Measurements from ENCODE around the gene MAP6.

The MAP6 gene

DNA sequence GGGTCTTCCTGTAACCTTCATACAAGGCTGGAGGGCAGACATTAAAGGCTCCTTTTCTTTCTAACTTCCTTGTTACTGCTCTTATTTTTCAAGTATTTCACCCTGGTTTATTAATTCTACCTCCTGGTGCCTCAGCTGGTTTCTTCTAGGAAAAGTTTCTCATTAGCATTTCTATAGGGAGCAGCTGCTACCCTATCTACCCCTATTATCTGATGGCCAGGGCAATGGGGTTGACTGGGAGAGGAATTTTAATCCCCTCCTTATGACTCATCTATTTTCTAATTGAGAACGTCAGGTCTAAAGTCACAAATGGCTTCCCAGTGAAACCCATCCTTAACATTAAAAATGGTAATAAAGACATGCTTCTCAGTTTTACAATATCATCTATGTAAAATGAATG lies 5.0 kb downstream of the MAP6 start:
- H3K4me3 ChIP-seq (ENCODE audit: low read length), result no peak overlapping the region
- H3K9ac ChIP-seq (ENCODE audit: low read length), result no peak overlapping the region
- peaks cover 7% of the 10 kb centered on the region for H3K4me1 ChIP-seq (ENCODE audit: control insufficient read depth, insufficient read depth, low read length)
- peaks cover 50% of the 10 kb centered on the region for H3K27me3 ChIP-seq (ENCODE audit: control insufficient read depth, insufficient read depth, low read length)
- H3K36me3 ChIP-seq (ENCODE audit: control insufficient read depth, insufficient read depth, low read length), result no peaks in the 10 kb centered on the region
- H3K9me3 ChIP-seq (ENCODE audit: control insufficient read depth, low read length), result no peaks in the 10 kb centered on the region

DNA sequence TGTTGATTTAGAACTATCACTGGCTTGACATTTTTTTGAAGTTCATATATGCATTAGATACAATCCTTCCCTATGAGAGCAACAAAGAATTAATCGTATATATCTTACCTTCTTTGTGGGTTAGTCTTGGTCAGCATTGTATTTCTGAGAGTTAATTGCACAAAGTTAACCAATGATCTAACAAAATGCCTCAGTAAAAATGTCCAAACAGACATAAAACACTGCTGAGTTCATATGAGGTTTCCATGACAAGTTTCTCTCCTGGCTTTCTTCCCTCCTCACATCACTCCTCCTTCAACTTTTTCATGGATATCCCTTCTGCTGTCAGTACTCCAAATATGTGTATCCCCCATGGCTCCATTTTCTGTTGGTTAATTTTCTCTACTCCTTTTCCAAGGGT lies 9.0 kb downstream of the MAP6 start:
- peaks cover 13% of the 10 kb centered on the region for H3K27me3 ChIP-seq (ENCODE audit: control insufficient read depth, insufficient read depth, low read length)
- no peaks in the 10 kb centered on the region for H3K9me3 ChIP-seq (ENCODE audit: control insufficient read depth, low read length)
- no peak overlapping the region for H3K4me3 ChIP-seq (ENCODE audit: low read length)
- no peaks in the 10 kb centered on the region for H3K4me1 ChIP-seq (ENCODE audit: control insufficient read depth, insufficient read depth, low read length)
- no peaks in the 10 kb centered on the region for H3K36me3 ChIP-seq (ENCODE audit: control insufficient read depth, insufficient read depth, low read length)
- H3K9ac ChIP-seq (ENCODE audit: low read length), result no peak overlapping the region

DNA sequence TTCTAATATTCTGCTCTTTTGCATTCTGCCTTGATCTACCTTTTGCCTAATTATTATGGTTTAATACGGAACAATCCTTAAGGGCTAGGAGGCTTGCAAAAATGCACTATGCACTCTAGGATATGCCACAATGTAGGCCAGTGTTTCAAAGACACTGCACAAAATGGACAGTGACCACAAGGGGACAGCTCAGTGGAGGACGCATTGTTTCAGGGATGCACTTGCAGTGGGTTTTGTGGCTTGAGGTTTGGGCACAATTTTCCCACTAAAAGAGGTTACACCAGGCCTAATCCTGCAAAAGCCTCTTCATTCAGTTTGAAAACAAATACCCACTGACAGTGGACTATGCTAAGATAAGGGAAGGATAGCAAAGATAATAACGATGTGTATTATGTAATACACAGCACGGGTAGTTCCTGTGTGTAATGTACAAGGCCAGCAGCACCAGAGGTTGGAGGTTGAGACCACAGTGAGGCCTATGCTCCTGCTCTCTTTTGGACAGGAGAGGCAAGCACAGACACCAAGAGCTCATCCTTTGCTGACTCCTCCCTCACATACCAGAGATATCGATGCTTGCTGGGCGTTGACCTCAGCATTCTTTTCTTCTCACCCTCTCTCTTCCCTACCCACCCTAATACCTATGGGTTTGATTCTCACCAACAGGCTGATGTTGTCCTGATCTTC lies 12.7 kb downstream of the MAP6 start:
- no peaks in the 10 kb centered on the region for H3K27me3 ChIP-seq (ENCODE audit: control insufficient read depth, insufficient read depth, low read length)
- peaks cover 11% of the 10 kb centered on the region for H3K4me1 ChIP-seq (ENCODE audit: control insufficient read depth, insufficient read depth, low read length)
- no peaks in the 10 kb centered on the region for H3K9me3 ChIP-seq (ENCODE audit: control insufficient read depth, low read length)
- H3K4me3 ChIP-seq (ENCODE audit: low read length), result no peak overlapping the region
- no peak overlapping the region for H3K9ac ChIP-seq (ENCODE audit: low read length)
- no peaks in the 10 kb centered on the region for H3K36me3 ChIP-seq (ENCODE audit: control insufficient read depth, insufficient read depth, low read length)

DNA sequence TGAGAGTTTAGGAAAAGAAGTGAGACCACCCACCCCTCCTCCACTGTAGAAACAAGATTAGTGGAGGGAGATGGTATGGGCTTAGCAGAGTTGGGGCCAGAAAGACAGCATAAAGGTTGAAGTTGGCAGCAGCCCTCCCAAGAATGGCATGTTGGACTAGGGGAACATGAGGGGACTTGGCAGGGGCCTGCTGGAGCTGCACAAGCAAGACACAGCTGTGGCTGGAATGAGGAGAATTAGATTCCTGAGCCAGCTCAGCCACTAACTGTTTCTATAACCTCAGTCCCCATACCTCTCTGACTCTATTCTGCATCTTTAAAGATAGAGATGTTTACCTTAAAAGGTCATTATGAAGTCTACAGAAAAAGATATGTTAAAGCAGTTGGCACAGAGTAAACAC lies 13.2 kb downstream of the MAP6 start:
- no peaks in the 10 kb centered on the region for H3K36me3 ChIP-seq (ENCODE audit: control insufficient read depth, insufficient read depth, low read length)
- no peaks in the 10 kb centered on the region for H3K9me3 ChIP-seq (ENCODE audit: control insufficient read depth, low read length)
- H3K4me3 ChIP-seq (ENCODE audit: low read length), result no peak overlapping the region

DNA sequence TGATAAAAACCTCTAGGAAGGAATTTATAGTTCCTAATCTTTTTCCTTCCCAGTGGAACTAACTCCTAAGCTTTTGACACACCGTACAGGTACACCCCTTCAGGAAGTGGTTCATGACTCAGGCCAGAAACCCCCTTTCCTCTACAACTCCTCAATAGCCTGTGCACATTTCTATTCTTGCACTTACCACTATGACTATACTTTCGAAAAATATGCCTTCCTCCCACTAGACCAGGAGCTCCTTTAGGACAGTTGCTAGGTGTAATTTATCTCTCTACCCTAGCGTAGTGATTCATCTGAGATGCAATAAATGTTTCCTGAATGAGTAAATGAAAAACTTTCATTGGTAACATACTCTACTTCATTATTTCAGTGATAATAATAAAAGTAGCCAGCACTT lies 14.5 kb downstream of the MAP6 start:
- no peak overlapping the region for H3K4me3 ChIP-seq (ENCODE audit: low read length)
- no peaks in the 10 kb centered on the region for H3K36me3 ChIP-seq (ENCODE audit: control insufficient read depth, insufficient read depth, low read length)
- no peak overlapping the region for H3K9ac ChIP-seq (ENCODE audit: low read length)
- peaks cover 11% of the 10 kb centered on the region for H3K4me1 ChIP-seq (ENCODE audit: control insufficient read depth, insufficient read depth, low read length)
- H3K9me3 ChIP-seq (ENCODE audit: control insufficient read depth, low read length), result no peaks in the 10 kb centered on the region
- no peaks in the 10 kb centered on the region for H3K27me3 ChIP-seq (ENCODE audit: control insufficient read depth, insufficient read depth, low read length)

More for the DNA sequence above, 13.2 kb downstream of the MAP6 start:
- no peaks in the 10 kb centered on the region for H3K27me3 ChIP-seq (ENCODE audit: control insufficient read depth, insufficient read depth, low read length)
- H3K9ac ChIP-seq (ENCODE audit: low read length), result no peak overlapping the region
- peaks cover 11% of the 10 kb centered on the region for H3K4me1 ChIP-seq (ENCODE audit: control insufficient read depth, insufficient read depth, low read length)

DNA sequence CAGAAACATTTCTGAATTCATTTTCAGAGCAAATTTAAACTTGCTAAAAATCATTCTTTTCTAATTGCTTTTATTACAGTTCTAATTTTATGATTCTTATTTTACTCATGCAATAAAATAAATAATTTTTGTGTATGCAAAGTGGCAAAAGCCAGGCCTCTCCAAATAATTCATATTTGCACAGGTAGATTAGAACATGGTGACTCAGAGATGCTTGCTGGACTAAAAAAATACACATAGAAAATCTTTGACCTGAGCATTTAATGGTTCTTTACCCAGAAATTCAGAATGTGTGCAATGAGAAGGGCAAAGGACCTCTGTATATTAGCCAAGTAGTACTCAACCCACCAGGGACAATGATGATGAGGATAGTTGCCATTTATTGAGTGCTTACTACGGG lies 15.3 kb downstream of the MAP6 start:
- Histone ChIP-seq H3K4me3 (ENCODE audit: low read length) (no peak overlapping the region), H3K36me3 (ENCODE audit: control insufficient read depth, insufficient read depth, low read length) (no peaks in the 10 kb centered on the region), H3K4me1 (ENCODE audit: control insufficient read depth, insufficient read depth, low read length) (peaks cover 11% of the 10 kb centered on the region), H3K27me3 (ENCODE audit: control insufficient read depth, insufficient read depth, low read length) (no peaks in the 10 kb centered on the region), H3K9me3 (ENCODE audit: control insufficient read depth, low read length) (no peaks in the 10 kb centered on the region), H3K9ac (ENCODE audit: low read length) (no peak overlapping the region)

DNA sequence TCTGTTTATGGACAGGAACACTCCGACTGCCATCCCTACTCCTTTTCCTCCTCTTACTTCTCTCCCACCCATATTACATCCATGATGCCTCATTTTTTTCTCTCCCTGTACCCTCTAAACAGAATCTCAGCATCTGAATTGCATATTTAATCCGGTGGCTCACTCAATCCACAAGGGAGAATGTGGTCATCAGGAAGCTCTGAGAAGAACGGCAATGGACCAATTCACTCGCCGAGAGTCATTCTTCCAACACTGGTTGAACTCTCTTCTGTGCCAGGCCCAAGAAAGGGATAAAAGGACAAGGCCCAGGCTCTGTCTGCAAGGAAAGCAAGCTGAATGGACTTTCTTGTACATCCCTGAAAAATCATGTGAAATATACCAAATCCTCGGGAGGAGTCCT lies 15.9 kb downstream of the MAP6 start:
- Histone ChIP-seq H3K9me3 (ENCODE audit: control insufficient read depth, low read length) (no peaks in the 10 kb centered on the region), H3K27me3 (ENCODE audit: control insufficient read depth, insufficient read depth, low read length) (no peaks in the 10 kb centered on the region), H3K36me3 (ENCODE audit: control insufficient read depth, insufficient read depth, low read length) (no peaks in the 10 kb centered on the region), H3K4me3 (ENCODE audit: low read length) (no peak overlapping the region), H3K9ac (ENCODE audit: low read length) (no peak overlapping the region), H3K4me1 (ENCODE audit: control insufficient read depth, insufficient read depth, low read length) (peaks cover 11% of the 10 kb centered on the region)

DNA sequence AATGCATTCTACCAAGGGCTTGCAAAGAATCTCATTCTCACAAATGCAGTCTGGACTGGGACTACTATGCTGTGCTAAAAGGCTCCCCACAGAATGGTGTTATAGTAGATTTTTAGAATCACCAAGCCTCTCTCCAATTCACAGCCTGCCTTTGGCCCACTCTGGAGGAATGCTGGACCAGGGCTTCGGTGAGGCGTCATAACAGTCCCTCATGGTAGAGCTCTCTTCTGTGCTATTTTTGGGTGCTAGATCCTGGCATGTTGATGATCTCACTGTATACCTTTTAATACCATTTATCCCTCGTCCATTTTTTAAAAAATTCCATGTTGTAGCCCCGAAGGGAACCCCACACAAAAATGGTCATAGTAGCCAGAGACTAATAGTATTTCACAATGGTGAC lies 17.6 kb downstream of the MAP6 start:
- no peak overlapping the region for H3K4me3 ChIP-seq (ENCODE audit: low read length)
- no peak overlapping the region for H3K9ac ChIP-seq (ENCODE audit: low read length)
- H3K4me1 ChIP-seq (ENCODE audit: control insufficient read depth, insufficient read depth, low read length), result peaks cover 11% of the 10 kb centered on the region
- H3K9me3 ChIP-seq (ENCODE audit: control insufficient read depth, low read length), result no peaks in the 10 kb centered on the region
- H3K36me3 ChIP-seq (ENCODE audit: control insufficient read depth, insufficient read depth, low read length), result no peaks in the 10 kb centered on the region
- no peaks in the 10 kb centered on the region for H3K27me3 ChIP-seq (ENCODE audit: control insufficient read depth, insufficient read depth, low read length)

DNA sequence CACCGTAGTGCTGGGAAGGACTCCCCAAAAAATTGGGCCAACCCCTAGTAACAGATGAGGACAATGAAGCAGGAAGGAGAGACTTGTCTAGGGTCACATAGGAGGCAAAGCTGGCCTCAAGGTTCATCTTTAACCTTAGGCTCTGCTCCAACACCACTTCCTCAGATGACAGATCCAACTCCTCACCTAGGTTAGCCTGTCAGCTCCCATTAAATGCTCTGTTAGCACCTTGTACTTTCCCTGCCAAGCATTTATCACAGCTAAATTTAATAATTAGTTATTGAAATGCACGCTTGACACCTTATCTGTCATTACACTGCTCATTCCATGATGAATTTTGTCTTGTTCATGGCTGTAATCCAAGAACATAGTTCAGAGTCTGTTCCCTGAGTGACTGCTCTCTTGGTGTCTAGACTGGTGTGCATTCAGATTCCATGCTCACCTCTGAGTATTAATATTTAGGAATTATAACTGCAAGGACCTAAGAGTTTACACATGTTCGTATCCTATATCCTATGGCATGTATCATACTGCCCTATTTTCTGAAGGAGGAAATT lies 18.6 kb downstream of the MAP6 start:
- Histone ChIP-seq H3K27me3 (ENCODE audit: control insufficient read depth, insufficient read depth, low read length) (no peaks in the 10 kb centered on the region), H3K4me3 (ENCODE audit: low read length) (no peak overlapping the region), H3K9me3 (ENCODE audit: control insufficient read depth, low read length) (no peaks in the 10 kb centered on the region), H3K36me3 (ENCODE audit: control insufficient read depth, insufficient read depth, low read length) (no peaks in the 10 kb centered on the region), H3K4me1 (ENCODE audit: control insufficient read depth, insufficient read depth, low read length) (peaks cover 11% of the 10 kb centered on the region), H3K9ac (ENCODE audit: low read length) (no peak overlapping the region)

DNA sequence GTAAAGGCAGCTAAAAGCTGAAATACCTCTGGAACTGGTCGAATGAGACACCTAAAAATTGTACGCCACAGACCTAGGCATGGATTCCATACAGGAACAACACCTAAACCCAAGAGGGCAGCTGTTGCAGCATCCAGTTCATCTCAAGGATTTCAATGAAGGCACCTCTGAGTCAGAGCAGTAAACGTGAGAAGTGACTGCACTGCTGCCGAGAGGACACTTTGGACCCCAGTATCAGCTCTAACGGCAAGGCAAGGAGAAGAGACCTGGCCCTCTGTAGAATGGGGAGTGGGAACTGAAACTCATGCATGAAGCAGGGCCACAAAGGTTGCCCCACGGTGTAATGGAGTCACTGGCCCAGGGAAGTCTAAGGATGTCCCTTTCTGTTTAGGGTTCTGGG lies 23.9 kb downstream of the MAP6 start:
- Histone ChIP-seq H3K27me3 (ENCODE audit: control insufficient read depth, insufficient read depth, low read length) (no peaks in the 10 kb centered on the region), H3K36me3 (ENCODE audit: control insufficient read depth, insufficient read depth, low read length) (no peaks in the 10 kb centered on the region), H3K9ac (ENCODE audit: low read length) (no peak overlapping the region), H3K4me3 (ENCODE audit: low read length) (no peak overlapping the region), H3K9me3 (ENCODE audit: control insufficient read depth, low read length) (no peaks in the 10 kb centered on the region), H3K4me1 (ENCODE audit: control insufficient read depth, insufficient read depth, low read length) (peaks cover 2% of the 10 kb centered on the region)

DNA sequence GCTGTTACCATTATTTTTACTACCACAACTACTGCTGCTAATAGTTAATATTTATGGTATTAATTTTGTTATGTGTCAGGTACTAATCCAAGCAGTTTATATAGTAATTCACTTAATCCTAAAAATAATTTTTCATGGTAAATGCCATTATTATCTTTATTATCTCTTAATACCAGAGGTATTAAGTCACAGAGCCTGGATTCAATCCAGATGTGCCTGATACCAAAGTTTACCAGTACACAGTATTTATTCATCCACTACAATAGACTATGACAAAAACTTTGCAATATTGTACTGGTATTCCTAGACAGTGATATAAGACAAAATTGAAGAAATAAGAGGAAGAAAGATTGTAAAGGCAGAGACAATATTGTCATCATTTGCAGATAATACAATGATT lies 24.5 kb downstream of the MAP6 start:
- peaks cover 8% of the 10 kb centered on the region for H3K4me1 ChIP-seq (ENCODE audit: control insufficient read depth, insufficient read depth, low read length)
- no peak overlapping the region for H3K4me3 ChIP-seq (ENCODE audit: low read length)
- H3K27me3 ChIP-seq (ENCODE audit: control insufficient read depth, insufficient read depth, low read length), result no peaks in the 10 kb centered on the region
- no peaks in the 10 kb centered on the region for H3K9me3 ChIP-seq (ENCODE audit: control insufficient read depth, low read length)
- no peaks in the 10 kb centered on the region for H3K36me3 ChIP-seq (ENCODE audit: control insufficient read depth, insufficient read depth, low read length)
- no peak overlapping the region for H3K9ac ChIP-seq (ENCODE audit: low read length)

DNA sequence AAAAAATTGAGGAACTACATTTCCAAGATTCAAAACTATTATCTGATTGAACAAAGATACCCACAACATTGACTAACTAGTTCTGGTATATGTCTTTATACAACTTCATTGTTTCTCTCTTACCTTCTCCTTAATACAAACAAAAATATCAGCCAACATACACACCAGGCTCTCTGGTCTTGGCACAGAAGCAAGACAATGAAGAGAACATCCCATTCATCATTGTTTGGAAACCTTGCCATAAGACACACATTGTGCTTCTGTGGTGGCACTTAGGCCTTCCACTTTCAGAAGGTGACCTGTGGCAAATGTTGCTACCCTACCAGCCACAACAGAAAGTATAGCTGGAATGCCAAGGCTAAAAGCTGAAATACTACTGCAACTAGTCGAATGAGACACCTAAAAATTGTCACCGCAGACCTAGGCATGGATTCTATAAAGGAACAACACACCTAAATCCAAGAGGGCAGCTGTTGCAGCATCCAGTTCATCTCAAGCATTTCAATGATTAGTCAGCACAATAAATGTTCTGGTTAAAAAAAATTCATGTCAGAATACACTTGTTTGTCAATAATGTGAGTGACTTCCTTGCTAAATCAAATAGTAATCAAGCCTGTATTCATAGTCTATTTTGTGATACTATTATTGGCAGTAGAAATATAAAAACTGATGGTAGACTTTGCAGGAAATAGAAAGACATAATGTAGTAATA lies 26.3 kb downstream of the MAP6 start:
- H3K9ac ChIP-seq (ENCODE audit: low read length), result no peak overlapping the region
- H3K36me3 ChIP-seq (ENCODE audit: control insufficient read depth, insufficient read depth, low read length), result no peaks in the 10 kb centered on the region

More for the DNA sequence above, 26.3 kb downstream of the MAP6 start:
- no peak overlapping the region for H3K4me3 ChIP-seq (ENCODE audit: low read length)
- H3K27me3 ChIP-seq (ENCODE audit: control insufficient read depth, insufficient read depth, low read length), result no peaks in the 10 kb centered on the region
- H3K9me3 ChIP-seq (ENCODE audit: control insufficient read depth, low read length), result no peaks in the 10 kb centered on the region
- peaks cover 8% of the 10 kb centered on the region for H3K4me1 ChIP-seq (ENCODE audit: control insufficient read depth, insufficient read depth, low read length)

All from mucosa of stomach (tissue), 1 donor.